Left cardiac atrium (tissue), 4 donors: ENCODE measurements around the gene RYR1. TPM values are rescaled to one million over a fixed set of nuclear protein-coding genes. Genes with fewer than 3 reads are reported as not detected.
"Not testable (repeated sequence)": the region's sequence is repeated elsewhere in the genome, so short reads cannot be mapped to it uniquely, and the experiment has no call there.

Source experiments
- ATAC-seq, 2 donors: fragments of 200-7000 bp; cut with Tn5 transposase; one replicate each; pipeline ENCODE4 v1.9.1; 2020; ENCODE audit warnings: mild to moderate bottlenecking in 2 of 2, moderate library complexity in 2 of 2
- DNase-seq: peaks from one replicate; pipeline ENCODE4 v3.0.0-alpha.2; 2020
- intact Hi-C, 2 donors: fragments of 100-400 bp; cut with DNase I; formaldehyde crosslinking; loops; one replicate each; pipeline versions ENCODE4 v1.14.1 to v1.15.1; 2022 to 2023
- total RNA-seq, 2 donors: library from RNA; stranded (reverse); fragmentation: NEBNext Ultra II Directional; extraction: Animal tissue kit (Norgen Biotek cat#: 25700); gene quantifications; one replicate each; pipeline ENCODE4 v1.2.1, GENCODE V29; 2021
- donor health status: DM: no; HTN: yes; CAD: no.
- donor health status: DM: no; HTN: yes; CAD: no; lungs with severe emphysema.
- donor health status: DM: yes; HTN: yes; CAD: no.
- donor health status: Dilated cardiomyopathy.

The RYR1 gene
- total RNA-seq, 2 donors from 2014 or later: 1.3 to 3.0 TPM

DNA sequence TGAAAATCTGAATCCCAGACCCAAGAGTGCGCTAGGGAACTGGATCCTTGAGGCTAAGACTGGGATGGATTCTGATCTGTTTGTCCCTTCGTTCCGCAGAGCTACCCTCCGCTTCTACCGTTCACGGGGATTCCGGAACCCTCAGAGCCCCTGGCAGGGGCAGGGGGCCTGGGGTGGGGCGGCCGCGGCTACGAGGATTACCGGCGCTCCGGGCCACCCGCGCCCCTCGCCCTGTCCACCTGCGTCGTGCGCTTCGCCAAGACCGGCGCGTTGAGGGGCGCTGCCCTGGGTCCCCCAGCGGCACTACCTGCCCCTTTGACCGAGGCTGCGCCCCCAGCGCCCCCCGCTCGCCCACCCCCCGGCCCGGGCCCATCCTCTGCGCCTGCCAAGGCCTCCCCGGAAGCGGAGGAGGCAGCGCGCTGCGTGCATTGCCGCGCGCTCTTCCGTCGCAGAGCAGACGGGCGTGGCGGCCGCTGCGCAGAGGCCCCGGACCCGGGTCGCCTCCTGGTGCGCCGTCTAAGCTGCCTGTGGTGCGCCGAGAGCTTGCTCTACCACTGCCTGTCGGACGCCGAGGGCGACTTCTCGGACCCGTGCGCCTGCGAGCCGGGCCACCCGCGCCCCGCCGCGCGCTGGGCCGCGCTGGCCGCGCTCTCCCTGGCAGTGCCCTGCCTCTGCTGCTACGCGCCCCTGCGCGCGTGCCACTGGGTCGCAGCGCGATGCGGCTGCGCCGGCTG, 37.9 kb upstream of the RYR1 start:
- intact Hi-C loops: no loop called here
- DNase-seq (no peak), ATAC-seq (peak in 1 of 2 donors; percentile 25)

DNA sequence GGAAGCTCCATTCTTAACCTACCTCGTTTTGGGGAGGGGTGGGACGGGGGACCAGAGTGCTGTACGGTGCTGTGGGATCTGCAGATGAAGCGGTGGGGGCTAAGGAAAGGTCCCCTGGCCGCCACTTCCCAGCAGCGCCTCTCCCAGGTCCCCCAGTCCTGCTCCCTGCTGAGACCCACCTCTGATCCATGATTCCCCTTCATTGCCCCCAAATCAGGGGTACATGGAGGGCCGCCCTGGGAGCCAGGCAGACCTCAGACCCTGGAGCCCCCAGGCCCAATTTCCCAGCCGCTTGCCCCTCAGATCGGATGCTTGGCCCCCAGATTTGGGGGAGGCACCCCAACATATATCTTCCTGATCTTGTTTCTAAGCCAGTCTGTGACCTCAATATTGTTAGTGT, 34.4 kb upstream of the RYR1 start:
- DNase-seq (no peak), ATAC-seq (no peak)
- intact Hi-C loops: no loop called here

DNA sequence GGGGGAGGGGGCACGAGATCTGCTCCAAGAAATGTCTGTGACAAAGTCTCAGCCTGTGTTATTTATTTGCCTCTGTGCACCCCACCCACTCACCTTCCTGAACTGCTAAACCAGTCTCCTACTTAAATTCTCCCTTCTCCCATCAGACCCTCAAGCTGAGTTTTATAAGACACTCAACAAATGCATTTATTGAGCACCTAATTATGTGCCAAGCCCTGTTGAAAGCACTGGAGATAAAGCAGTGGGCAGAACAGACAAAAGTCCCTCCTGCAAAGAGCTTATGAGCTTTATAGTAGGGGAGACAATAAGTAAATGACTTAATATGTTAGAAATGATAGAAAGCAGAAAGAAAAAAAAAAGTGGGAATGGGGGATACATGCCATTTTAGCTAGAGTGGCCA, 34.0 kb upstream of the RYR1 start:
- intact Hi-C loops: no loop called here
- ATAC-seq: no peak
- DNase-seq: no peak

DNA sequence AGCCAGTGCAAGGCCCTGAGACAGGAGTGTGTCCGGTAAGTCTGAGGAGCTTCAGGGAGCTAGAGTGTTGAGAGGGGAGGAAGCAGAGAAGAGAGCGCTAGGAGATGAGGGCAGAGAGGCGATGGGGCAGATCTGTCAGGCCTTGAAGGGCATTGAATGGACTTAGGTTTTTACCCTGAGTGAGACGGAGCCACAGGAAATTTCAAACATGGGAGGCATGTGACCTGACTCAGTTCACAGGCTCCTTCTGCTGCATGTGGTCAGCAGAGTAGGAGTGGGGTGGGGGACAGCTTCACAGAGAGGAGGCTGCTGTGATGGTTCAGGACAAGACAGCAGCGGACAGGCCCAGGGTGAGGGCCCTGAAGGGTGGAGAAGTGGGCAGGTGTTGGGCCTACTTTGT, 33.1 kb upstream of the RYR1 start:
- no peak for ATAC-seq
- DNase-seq: no peak
- intact Hi-C loops: loop anchor here (10.0 kb wide), 1 partner anchor 214 kb away; the partner anchor contains the start of genes EIF3K (in 2 of the 2) and MAP4K1 (in 2 of the 2)

DNA sequence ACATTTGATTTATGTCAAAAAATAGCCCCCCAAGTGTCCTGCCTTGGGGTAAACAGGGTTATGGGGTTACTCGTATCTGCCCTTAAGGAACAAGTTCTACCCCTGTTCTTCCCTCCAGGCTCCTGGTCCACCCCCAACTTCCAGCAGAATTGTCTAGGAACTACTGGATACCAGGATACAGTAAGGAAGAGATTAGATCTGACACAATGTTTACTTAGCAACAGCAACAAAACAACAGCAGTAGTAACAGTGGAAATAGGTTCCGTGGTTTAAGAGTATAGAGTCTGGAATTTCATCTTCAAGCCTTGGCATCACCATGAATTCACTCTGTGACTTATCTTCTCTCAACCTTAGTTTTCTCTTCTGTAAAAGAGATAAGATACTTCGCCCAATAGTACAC, 32.3 kb upstream of the RYR1 start:
- intact Hi-C loops: loop anchor here (10.0 kb wide), 1 partner anchor 214 kb away; the partner anchor contains the start of genes EIF3K (in 2 of the 2) and MAP4K1 (in 2 of the 2)
- no peak for ATAC-seq
- DNase-seq: no peak

DNA sequence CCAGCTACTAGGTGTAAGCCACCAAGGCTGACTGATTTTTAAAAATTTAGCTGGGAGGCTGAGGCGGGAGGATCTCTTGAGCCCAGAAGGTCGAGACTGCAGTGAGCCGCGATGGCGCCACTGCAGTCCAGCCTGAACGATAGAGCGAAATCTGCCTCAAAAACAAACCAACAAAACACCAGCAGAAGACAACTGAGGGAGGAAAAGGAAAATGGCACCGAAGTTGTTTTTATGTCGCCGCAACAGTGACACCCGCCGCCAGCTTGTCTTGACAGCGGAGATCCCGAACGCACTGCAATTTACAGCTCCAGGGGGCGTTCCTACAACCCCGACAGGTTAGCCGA, 30.9 kb upstream of the RYR1 start:
- ATAC-seq (peak in 1 of 2 donors; percentile 1), DNase-seq (no peak)
- intact Hi-C loops: loop anchor here (10.0 kb wide), 1 partner anchor 212 kb away; the partner anchor contains the start of genes EIF3K (in 2 of the 2) and MAP4K1 (in 2 of the 2)

DNA sequence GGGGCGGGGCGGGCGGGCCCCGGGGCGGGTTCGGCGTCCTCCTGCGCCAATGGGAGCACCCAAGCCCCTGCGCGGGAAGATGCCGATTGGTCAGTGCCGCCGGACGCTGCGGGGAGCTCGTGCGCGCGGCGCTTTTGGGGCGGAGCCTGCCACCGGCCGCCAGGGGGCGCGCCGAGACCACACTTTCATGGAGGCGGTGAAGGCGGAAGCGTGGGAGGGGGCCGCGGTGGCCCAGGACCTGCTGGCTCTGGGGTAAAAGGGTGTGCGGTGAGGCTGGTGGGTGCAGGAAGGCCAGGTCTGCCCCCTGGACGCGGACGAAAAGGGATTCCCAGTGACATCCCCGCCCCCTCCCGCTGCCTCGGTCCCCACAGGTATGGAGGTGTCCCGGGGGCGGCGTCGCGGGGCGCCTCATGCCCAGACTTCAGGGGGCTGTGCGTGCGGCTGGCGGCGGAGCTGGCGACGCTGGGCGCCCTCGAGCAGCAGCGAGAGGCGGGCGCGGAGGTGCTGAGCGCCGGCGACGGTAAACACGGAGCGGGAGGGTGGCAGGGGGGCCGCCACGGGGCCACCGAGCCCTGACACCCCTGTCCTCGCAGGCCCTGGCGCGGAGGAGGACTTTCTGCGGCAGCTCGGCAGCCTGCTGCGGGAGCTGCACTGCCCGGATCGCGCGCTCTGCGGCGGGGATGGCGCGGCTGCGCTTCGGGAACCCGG, 30.4 kb upstream of the RYR1 start, which contains the start of gene FAM98C:
FAM98C (plus strand) TSS at position 127 of the 708 bp plus-strand sequence; CDS start at position 188, 61 bp downstream.
- ATAC-seq (peak; percentile 99 to 100), DNase-seq (peak; percentile 96)
- intact Hi-C loops: loop anchor here (10.0 kb wide), 1 partner anchor 212 kb away; the partner anchor contains the start of genes EIF3K (in 2 of the 2) and MAP4K1 (in 2 of the 2)

DNA sequence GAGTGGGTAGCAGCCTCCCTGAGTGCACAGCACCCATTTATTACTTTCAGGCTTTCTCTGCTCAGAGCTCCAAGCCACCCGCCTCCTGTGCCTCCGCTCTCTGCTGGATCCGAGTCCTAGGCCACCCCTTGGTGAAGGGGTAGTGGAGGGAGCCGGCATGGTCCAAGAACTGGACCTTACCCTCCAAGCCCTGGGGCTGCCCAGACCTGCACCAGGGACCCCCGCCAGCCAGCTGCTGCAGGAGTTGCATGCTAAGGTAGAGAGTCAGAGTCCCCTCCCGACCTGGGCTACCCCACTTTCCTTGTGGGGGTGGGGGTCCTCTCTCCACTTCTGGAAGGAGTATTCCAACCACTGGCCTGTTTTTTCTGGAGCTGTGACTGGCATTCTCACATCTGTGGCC, 28.6 kb upstream of the RYR1 start:
- intact Hi-C loops: loop anchor here (10.0 kb wide), 1 partner anchor 210 kb away; the partner anchor contains the start of genes EIF3K (in 2 of the 2) and MAP4K1 (in 2 of the 2)
- DNase-seq (no peak), ATAC-seq (no peak)

DNA sequence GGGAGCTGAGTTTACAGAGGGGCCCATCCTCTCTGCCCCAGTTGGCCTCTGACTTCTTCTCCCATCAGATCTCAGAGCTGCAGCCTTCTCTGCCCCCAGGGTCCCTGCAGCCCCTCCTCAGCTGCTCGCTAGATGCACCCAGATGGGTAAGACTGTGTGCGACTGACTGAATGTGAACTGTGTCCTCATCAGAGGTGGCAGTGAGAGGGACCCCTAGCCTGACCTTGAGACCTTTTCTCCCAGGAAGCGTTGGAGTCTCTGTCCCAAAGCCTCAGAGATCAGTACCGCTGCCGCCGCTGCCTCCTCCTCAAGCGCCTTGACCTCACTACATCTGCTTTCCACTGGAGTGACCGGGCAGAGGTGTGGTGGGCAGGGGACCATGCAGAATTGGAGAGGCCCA, 28.2 kb upstream of the RYR1 start:
- intact Hi-C loops: loop anchor here (10.0 kb wide), 1 partner anchor 210 kb away; the partner anchor contains the start of genes EIF3K (in 2 of the 2) and MAP4K1 (in 2 of the 2)
- DNase-seq (no peak), ATAC-seq (no peak)

DNA sequence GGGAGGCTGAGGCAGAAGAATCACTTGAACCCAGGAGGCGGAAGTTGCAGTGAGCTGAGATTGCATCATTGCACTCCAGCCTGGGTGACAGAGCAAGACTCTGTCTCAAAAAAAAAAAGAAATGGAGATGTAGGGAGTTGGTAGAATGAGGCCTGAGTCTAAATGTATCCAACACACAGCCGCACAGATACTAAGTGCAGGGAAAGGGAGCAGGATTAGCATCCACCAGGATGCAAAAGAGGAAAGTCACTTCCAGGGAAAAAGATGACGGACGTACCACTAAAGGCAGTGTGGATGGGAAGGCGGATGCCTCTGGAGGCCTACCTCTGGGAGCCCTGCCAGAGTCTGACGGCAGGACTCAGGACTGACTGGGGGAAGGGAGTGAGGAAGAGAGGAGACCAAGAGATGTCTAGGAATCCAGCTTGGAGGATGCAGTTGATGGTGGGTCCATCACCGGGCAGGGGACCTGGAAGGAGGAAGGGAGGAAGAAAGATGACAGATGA, 23.8 kb upstream of the RYR1 start:
- intact Hi-C loops: loop anchor here (10.0 kb wide), 1 partner anchor 205 kb away; the partner anchor contains the start of genes EIF3K (in 2 of the 2) and MAP4K1 (in 2 of the 2)
- ATAC-seq: peak; percentile 63 to 77
- DNase-seq: peak; percentile 60

DNA sequence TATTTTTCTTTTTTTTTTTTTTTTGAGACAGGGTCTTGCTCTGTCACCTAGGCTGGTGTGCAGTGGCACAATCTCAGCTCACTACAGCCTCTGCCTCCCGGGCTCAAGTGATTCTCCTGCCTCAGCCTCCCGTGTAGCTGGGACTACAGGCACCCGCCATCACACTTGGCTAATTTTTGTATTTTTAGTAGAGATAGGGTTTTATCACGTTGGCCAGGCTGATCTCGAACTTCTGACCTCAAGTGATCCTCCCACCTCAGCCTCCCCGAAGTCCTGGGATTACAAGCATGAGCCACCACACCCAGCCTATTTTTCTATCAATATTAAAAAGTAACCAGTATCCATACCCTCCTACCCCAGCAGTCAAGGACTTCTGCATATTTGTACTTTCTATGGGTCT, 23.1 kb upstream of the RYR1 start:
- DNase-seq, ATAC-seq, intact Hi-C loops: not testable (repeated sequence)

DNA sequence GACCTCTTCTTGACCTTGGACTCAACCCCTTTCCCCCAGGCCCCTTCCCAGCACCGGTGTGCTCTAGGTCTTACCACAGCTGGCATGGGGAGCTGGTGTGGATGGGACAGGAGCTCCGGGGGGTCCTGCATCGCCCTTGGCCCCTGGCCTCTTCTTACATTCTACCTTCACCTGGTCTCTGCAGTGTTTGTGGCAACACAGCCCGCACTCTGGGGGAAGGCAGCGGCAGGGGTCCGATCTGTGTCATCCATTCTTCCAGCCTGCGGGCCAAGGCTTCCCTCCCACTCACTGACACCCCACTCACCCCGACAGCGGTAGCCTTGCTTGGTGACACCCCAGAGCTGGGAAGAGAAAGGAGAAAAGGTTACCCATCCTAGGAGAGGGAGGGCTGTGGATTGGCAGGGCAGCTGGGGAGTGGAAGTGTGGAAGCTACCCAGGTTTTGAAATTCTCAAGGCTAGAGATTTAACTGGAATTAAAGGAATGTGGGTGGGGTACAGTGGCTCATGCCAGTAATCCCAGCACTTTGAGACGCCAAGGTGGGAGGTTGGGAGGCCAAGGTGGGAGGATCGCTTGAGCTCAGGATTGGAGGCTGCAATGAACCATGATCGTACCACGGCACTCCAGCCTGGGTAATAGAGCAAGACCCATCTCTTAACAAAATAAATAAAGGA, 22.3 kb upstream of the RYR1 start:
- DNase-seq (no peak), ATAC-seq (no peak)
- intact Hi-C loops: no loop called here

DNA sequence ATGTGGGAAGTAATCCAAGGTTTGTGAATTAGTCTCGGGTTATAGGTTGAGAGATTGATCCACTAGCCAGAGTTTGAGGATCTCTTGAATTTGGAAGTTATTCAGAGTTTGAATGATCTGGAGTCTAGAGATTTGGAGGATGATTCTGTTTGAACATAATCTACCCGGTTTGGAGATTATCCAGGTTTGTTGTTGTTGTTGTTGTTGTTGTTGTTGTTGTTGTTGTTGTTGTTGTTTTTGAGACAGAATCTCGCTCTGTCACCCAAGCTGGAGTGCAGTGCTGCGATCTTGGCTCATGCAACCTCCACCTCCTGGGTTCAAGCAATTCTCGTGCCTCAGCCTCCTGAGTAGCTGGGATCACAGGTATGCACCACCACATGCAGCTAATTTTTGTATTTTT, 21.6 kb upstream of the RYR1 start:
- DNase-seq, intact Hi-C loops, ATAC-seq: not testable (repeated sequence)

DNA sequence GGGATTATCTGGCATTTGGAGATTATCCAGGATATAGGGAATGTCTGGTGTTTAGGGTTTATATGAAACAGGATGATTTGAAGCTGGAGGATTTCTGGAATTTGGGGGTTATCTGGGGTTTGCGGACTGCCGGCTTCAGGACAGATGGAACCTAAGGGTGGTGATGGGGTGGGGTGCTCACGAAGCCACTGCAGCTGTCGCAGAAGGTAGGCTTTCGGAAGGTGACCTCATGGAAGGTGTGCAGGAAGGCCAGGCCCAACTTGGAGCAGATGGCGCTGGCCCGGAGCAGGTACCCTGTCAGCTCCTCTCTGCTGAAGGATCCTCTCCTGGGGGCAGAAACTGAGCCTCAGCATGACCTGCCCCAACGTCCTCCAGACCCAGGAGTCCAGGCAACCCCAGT, 21.0 kb upstream of the RYR1 start:
- DNase-seq: no peak
- intact Hi-C loops: no loop called here
- ATAC-seq: no peak

DNA sequence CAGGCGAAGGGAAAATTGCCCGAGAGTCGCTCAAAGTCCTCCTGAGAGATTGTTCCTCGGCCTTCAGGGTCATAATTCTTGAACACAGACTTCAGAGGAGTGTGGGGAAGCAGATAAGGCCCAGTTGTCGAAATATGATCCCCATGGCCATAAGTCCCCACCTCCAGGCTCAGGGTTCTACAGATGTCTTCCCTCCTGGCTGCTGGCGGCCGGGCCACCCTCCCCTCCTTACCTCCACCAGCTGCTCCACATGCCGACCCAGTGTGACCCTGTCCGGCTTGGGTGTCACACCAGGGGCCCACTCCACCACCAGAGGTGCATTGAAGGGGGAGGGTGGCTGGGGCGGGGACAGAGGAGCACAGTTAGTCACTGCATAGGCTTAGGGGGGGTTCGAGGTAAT, 20.5 kb upstream of the RYR1 start:
- intact Hi-C loops: no loop called here
- ATAC-seq (no peak), DNase-seq (no peak)

DNA sequence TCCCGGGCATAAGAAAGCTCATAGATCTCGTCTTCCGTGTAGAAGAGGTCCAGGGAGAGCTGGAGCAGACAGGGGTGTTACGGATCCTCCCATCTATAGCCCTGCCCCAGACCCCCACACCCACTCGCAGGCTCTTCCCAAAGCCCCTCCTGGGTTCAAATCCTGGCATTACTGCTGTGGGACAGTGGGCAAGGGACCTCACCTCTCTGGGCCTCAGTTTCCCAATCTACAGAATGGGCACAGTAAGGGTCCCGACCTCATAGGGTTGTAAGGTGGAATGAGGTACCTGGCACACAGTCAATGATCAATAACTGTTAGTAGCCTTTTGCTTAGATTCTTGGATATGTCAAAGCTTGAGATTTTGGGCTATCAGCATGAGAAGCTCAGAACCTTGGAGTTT, 20.1 kb upstream of the RYR1 start:
- intact Hi-C loops: no loop called here
- ATAC-seq (no peak), DNase-seq (no peak)

DNA sequence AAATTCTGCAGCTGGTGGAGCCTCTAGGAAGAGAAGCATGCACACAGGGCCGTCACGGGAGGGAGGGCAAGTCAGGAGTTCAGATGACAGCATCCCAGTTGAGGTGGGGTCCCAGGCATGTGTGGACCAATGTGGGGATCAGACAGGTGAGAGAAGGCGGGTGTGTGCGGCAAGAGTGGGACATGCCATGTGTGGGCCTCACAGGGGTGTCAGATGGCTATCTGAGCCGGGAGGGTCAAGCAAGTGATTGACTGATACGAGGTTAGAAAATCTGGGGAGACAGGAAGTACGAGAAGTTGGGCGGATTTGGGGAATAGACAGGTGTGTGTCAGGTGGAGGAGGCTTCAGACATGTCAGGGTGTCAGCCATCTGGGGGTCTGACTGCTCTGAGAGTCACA, 16.3 kb upstream of the RYR1 start:
- intact Hi-C loops: no loop called here
- ATAC-seq: no peak
- DNase-seq: no peak

DNA sequence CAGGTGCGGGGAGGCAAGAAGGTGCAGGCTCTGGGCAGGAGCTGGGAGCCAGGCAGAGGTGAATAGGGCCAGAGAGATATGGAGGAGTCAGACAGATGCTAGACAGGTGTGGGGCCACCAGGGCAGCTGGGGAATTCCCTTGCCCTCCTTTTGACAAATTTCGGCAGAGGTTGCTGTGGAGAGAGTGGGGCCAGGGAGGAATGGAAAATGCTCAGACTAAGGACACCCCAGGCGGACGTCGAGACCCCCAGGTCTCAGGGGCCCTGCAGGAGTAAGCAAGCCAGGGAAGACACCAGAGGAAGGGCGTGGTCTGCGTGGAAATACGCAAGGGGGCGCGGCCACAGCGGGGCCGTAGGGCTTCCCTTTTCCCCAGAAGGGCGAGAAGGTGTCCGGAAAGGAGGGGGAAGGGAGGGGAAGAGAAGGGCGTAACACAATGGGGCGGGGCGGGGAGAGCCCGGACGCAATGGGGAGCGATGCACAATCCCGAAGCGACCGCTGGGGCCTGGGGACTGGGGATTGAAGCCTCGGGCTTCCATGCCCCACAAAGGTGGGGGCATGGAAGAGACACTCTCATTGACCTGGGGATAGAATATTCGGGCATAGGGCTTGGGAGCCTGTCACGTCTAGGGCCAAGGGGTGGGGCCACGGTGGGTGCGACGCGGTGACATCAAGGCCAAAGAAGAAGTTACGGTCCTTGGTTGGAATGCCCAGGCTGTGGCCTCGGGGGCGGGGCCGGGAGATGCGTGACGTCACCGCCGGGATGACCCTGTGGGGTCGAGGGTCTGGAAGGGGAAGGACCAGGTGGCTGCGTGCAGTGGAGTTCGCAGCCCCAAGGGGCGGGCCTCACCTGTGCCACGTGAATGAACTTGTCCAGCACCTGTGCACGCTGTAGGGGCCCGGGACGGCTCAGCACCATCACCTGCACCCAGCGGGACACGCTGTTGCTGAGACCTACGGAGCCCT, 15.7 kb upstream of the RYR1 start:
- intact Hi-C loops: no loop called here
- ATAC-seq (peak; percentile 91 to 92), DNase-seq (peak; percentile 72)
